ENCODE results near the gene ELN. TPM values are rescaled to one million over a fixed set of nuclear protein-coding genes. Genes with fewer than 3 reads are reported as not detected.
A peak's percentile ranks its signal among the peaks of the same experiment; 100 is the strongest.

Gene ELN
- total and polyA plus RNA-seq, 2 donors (not counting 3 experiments of a cell fraction or from before 2014, with no cell fraction given), result 1.7 to 2.6 TPM

- POLR2A ChIA-PET, result no interaction called here
- CTCF ChIA-PET, result interaction anchor here (1.3 kb wide), 1 partner anchor 154 kb away, joined by 3 read pairs; no protein-coding TSS in a partner anchor
- intact Hi-C loops (cut with micrococcal nuclease), result loop anchor here (5.0 kb wide), 2 partner anchors 33 to 78 kb away; no protein-coding TSS in a partner anchor
Measured at GRCh38 chr7:74020390-74020789, 7.6 kb upstream of the ELN start.

GRCh38 chr7:74021546-74022320 lies 6.2 kb upstream of the ELN start:
- TF ChIP-seq FOS (IDR thresholded peaks at IDR 0.05; ENCODE audit: borderline replicate concordance, insufficient read depth, low read length), result no peak
- TF ChIP-seq POLR2A (IDR thresholded peaks at IDR 0.05; ENCODE audit: low read depth, low read length), result no peak
- TF ChIP-seq POLR2AphosphoS5 (IDR thresholded peaks at IDR 0.05; ENCODE audit: insufficient read depth, low read depth, low read length), result no peak
- TF ChIP-seq GATA2 (IDR thresholded peaks at IDR 0.05; ENCODE audit: insufficient read depth, insufficient read length, low read depth, low read length), result no peak
- TF ChIP-seq JUN (IDR thresholded peaks at IDR 0.05; ENCODE audit: borderline replicate concordance, insufficient read depth, insufficient read length, low read depth), result no peak
- TF ChIP-seq MAX (IDR thresholded peaks at IDR 0.05; ENCODE audit: insufficient read depth, insufficient read length), result no peak
- TF ChIP-seq MYC (IDR thresholded peaks at IDR 0.05; ENCODE audit: low read depth, low read length), result no peak
- TF ChIP-seq EZH2 (IDR thresholded peaks at IDR 0.05; ENCODE audit: borderline replicate concordance, low read depth, low read length, severe bottlenecking), result no peak
- no peak for TF ChIP-seq CTCF (IDR thresholded peaks at IDR 0.05; ENCODE audit: extremely low read depth in 1 of 2, insufficient read depth in 1 of 2, low read depth in 1 of 2, low read length in 2 of 2)
- Histone ChIP-seq H3K27me3 (ENCODE audit: control insufficient read depth in 2 of 2, insufficient read depth in 2 of 2, low read length in 2 of 2) (peaks cover 0 to 2% of the 10 kb centered on the region in 2 experiments), H3K27ac (ENCODE audit: insufficient read depth, low read depth, low read length) (no peak overlapping the region), H3K4me1 (ENCODE audit: control insufficient read depth, extremely low read depth, insufficient read depth, low read length) (peaks cover 16% of the 10 kb centered on the region), H3K9ac (replicated peaks; ENCODE audit: extremely low read depth, insufficient read depth, low read length) (no peak overlapping the region), H3K9me3 (replicated peaks; ENCODE audit: control insufficient read depth, insufficient read depth, low read length) (no peaks in the 10 kb centered on the region), H3K4me3 (replicated peaks in 1 of 3; ENCODE audit: insufficient read depth in 1 of 3, low read depth in 1 of 3, low read length in 3 of 3) (no peak overlapping the region), H2AFZ (ENCODE audit: low read depth, low read length) (peak overlapping the region; percentile 9), H4K20me1 (replicated peaks; ENCODE audit: control insufficient read depth, extremely low read depth, insufficient read depth, low read length) (no peaks in the 10 kb centered on the region), H3K36me3 (ENCODE audit: control insufficient read depth in 2 of 2, extremely low read depth in 1 of 2, insufficient read depth in 2 of 2, low read length in 2 of 2) (no peaks in the 10 kb centered on the region), H3K4me2 (ENCODE audit: insufficient read depth, low read length) (no peak overlapping the region), H3K9me1 (replicated peaks; ENCODE audit: control insufficient read depth, extremely low read depth, insufficient read depth, low read length) (no peaks in the 10 kb centered on the region), H3K79me2 (ENCODE audit: control insufficient read depth, insufficient read depth, low read length) (no peaks in the 10 kb centered on the region)
- dilution Hi-C loops (cut with MboI; ENCODE audit: extremely low pct_ligation_motif_present, low sequenced_read_pairs) (no loop called here), intact Hi-C loops (cut with micrococcal nuclease) (loop anchor here (5.0 kb wide), 2 partner anchors 34 to 79 kb away; no protein-coding TSS in a partner anchor)
- ChIA-PET POLR2A (no interaction called here), CTCF (interaction anchor here (1.3 to 1.7 kb wide), 2 partner anchors 13 to 155 kb away, joined by 3 to 4 read pairs; no protein-coding TSS in a partner anchor)
- DNase-seq (ENCODE audit: low read depth, low spot score), result no peak
- no peak for FAIRE-seq
- BruUV-seq (replicated peaks), result no TSS peak

More at GRCh38 chr7:74020390-74020789, 7.6 kb upstream of the ELN start:
- Histone ChIP-seq H3K4me3 (replicated peaks in 1 of 3; ENCODE audit: insufficient read depth in 1 of 3, low read depth in 1 of 3, low read length in 3 of 3) (no peak overlapping the region), H4K20me1 (replicated peaks; ENCODE audit: control insufficient read depth, extremely low read depth, insufficient read depth, low read length) (no peaks in the 10 kb centered on the region), H3K79me2 (ENCODE audit: control insufficient read depth, insufficient read depth, low read length) (no peaks in the 10 kb centered on the region), H3K36me3 (ENCODE audit: control insufficient read depth in 2 of 2, extremely low read depth in 1 of 2, insufficient read depth in 2 of 2, low read length in 2 of 2) (no peaks in the 10 kb centered on the region), H3K27me3 (ENCODE audit: control insufficient read depth in 2 of 2, insufficient read depth in 2 of 2, low read length in 2 of 2) (no peaks in the 10 kb centered on the region), H3K9me3 (replicated peaks; ENCODE audit: control insufficient read depth, insufficient read depth, low read length) (no peaks in the 10 kb centered on the region), H3K9me1 (replicated peaks; ENCODE audit: control insufficient read depth, extremely low read depth, insufficient read depth, low read length) (no peaks in the 10 kb centered on the region), H3K4me2 (ENCODE audit: insufficient read depth, low read length) (no peak overlapping the region), H3K27ac (ENCODE audit: insufficient read depth, low read depth, low read length) (no peak overlapping the region), H2AFZ (ENCODE audit: low read depth, low read length) (no peak overlapping the region), H3K9ac (replicated peaks; ENCODE audit: extremely low read depth, insufficient read depth, low read length) (no peak overlapping the region), H3K4me1 (ENCODE audit: control insufficient read depth, extremely low read depth, insufficient read depth, low read length) (peaks cover 16% of the 10 kb centered on the region)
- TF ChIP-seq FOS (IDR thresholded peaks at IDR 0.05; ENCODE audit: borderline replicate concordance, insufficient read depth, low read length) (no peak), MYC (IDR thresholded peaks at IDR 0.05; ENCODE audit: low read depth, low read length) (no peak), EZH2 (IDR thresholded peaks at IDR 0.05; ENCODE audit: borderline replicate concordance, low read depth, low read length, severe bottlenecking) (no peak), GATA2 (IDR thresholded peaks at IDR 0.05; ENCODE audit: insufficient read depth, insufficient read length, low read depth, low read length) (no peak), JUN (IDR thresholded peaks at IDR 0.05; ENCODE audit: borderline replicate concordance, insufficient read depth, insufficient read length, low read depth) (no peak), POLR2AphosphoS5 (IDR thresholded peaks at IDR 0.05; ENCODE audit: insufficient read depth, low read depth, low read length) (no peak)
- no TSS peak for BruUV-seq (replicated peaks)
- dilution Hi-C loops (cut with MboI; ENCODE audit: extremely low pct_ligation_motif_present, low sequenced_read_pairs), result no loop called here
- FAIRE-seq, result no peak
- no peak for DNase-seq (ENCODE audit: low read depth, low spot score)

All from endothelial cell of umbilical vein (primary cell).